Subcutaneous abdominal adipose tissue (tissue), 5 donors: ENCODE data around the gene PCBD2.
"Not testable (repeated sequence)": the region's sequence is repeated elsewhere in the genome, so short reads cannot be mapped to it uniquely, and the experiment has no call there.

Experiments
- H3K27ac ChIP-seq: one replicate; pipeline ENCODE4 v1.7.0; 2013; ENCODE audit warnings: low read depth, mild to moderate bottlenecking, inconsistent platforms, low read length, moderate library complexity
- H3K27me3 ChIP-seq, 5 donors: one replicate each; pipeline ENCODE4 v1.7.0; 2013; ENCODE audit warnings: low read length in 5 of 5, inconsistent platforms in 1 of 5; ENCODE audit not compliant: control insufficient read depth in 5 of 5, insufficient read depth in 4 of 5
- H3K36me3 ChIP-seq, 5 donors: one replicate each; pipeline ENCODE4 v1.7.0; 2013; ENCODE audit warnings: low read length in 5 of 5; ENCODE audit not compliant: control insufficient read depth in 5 of 5, insufficient read depth in 5 of 5
- H3K4me1 ChIP-seq, 5 donors: one replicate each; pipeline ENCODE4 v1.7.0; 2013; ENCODE audit warnings: low read length in 5 of 5, mild to moderate bottlenecking in 3 of 5, moderate library complexity in 1 of 5; ENCODE audit not compliant: control insufficient read depth in 5 of 5, insufficient read depth in 5 of 5
- H3K4me3 ChIP-seq, 5 donors: one replicate each; pipeline ENCODE4 v1.7.0; 2013; ENCODE audit warnings: low read length in 5 of 5, low read depth in 1 of 5
- H3K9ac ChIP-seq, 5 donors: one replicate each; pipeline ENCODE4 v1.7.0; 2013; ENCODE audit warnings: low read length in 5 of 5, mild to moderate bottlenecking in 4 of 5, moderate library complexity in 3 of 5
- H3K9me3 ChIP-seq, 5 donors: one replicate each; pipeline ENCODE4 v1.7.0; 2013; ENCODE audit warnings: low read length in 5 of 5; ENCODE audit not compliant: control insufficient read depth in 5 of 5
- donor health status: healthy.
- donor health status: healthy.
- donor health status: healthy.
- donor health status: healthy.
- donor health status: healthy.

PCBD2 gene

GRCh38 chr5:134904610-134905245, at the start of gene PCBD2:
TSS of gene PCBD2 (plus strand) at chr5:134905131. CDS start at chr5:134905140, 9 bp downstream.
- Histone ChIP-seq H3K9me3 (no peaks in the 10 kb centered on the region), H3K9ac (peak within 1 kb of the TSS; percentile 48 to 93 (median 84)), H3K36me3 (peaks cover 0 to 10% (median 4%) of the 10 kb centered on the region in 5 donors), H3K4me1 (peaks cover 0 to 6% (median 5%) of the 10 kb centered on the region in 5 donors), H3K27me3 (no peaks in the 10 kb centered on the region), H3K27ac (peak within 1 kb of the TSS; percentile 86), H3K4me3 (peak within 1 kb of the TSS; percentile 79 to 90 (median 84))

GRCh38 chr5:134856465-134856864, 48.5 kb upstream of the PCBD2 start:
- not testable (repeated sequence) for H3K27me3 ChIP-seq, H3K9ac ChIP-seq, H3K27ac ChIP-seq, H3K4me3 ChIP-seq, H3K9me3 ChIP-seq
- H3K36me3 ChIP-seq: peaks cover 20 to 58% (median 28%) of the 10 kb centered on the region in 5 donors
- H3K4me1 ChIP-seq: peaks cover 0 to 13% (median 3%) of the 10 kb centered on the region in 5 donors

DNA sequence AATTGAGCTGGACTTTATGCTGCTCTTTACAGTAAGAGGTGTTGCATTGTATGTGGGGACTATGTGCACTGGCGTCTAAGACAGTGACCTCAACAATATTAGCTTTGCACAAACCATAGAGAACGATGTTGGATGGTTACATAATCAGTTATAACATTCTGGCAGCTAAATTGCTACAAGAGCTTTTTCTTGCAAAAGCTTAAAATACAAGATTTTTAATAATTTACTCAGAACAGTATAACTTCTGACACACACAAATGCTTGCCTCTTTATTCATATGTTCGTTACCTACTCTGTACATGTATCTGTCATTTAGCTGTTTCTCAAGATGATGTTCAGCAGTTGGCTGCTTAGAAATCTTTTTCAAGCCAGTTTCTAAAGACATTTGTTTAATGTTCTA, 47.5 kb upstream of the PCBD2 start:
- Histone ChIP-seq H3K9me3 (no peaks in the 10 kb centered on the region), H3K4me1 (peaks cover 0 to 6% (median 0%) of the 10 kb centered on the region in 5 donors), H3K27ac (no peak overlapping the region), H3K36me3 (peaks cover 20 to 59% (median 32%) of the 10 kb centered on the region in 5 donors), H3K4me3 (no peak overlapping the region), H3K9ac (no peak overlapping the region), H3K27me3 (no peaks in the 10 kb centered on the region)

DNA sequence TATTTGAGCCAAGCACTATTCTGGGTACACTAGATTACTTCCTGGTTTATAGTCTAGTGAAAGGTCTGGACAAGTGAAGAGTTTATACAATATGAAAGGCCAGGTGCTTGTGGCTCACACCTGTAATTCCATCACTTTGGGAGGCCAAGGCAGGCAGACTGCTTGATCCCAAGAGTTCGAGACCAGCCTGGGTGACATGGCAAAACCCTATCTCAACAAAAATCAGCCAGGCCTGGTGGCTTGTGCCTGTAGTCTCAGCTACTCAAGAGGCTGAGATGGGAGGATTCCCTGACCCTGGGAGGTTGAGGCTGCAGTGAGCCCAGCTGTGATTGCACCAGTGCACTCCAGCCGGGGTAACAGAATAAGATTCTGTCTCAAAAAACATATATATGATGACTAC, 40.2 kb upstream of the PCBD2 start:
- no peak overlapping the region for H3K4me3 ChIP-seq
- H3K9ac ChIP-seq: no peak overlapping the region
- H3K4me1 ChIP-seq: no peaks in the 10 kb centered on the region
- no peaks in the 10 kb centered on the region for H3K27me3 ChIP-seq
- no peak overlapping the region for H3K27ac ChIP-seq
- H3K36me3 ChIP-seq: peaks cover 0 to 21% (median 11%) of the 10 kb centered on the region in 5 donors
- no peaks in the 10 kb centered on the region for H3K9me3 ChIP-seq

GRCh38 chr5:134873494-134873893, 31.4 kb upstream of the PCBD2 start:
- H3K27me3 ChIP-seq: no peaks in the 10 kb centered on the region
- H3K4me1 ChIP-seq: peaks cover 0 to 23% (median 19%) of the 10 kb centered on the region in 5 donors
- H3K4me3 ChIP-seq: peak overlapping the region; percentile 80 to 91 (median 87)
- H3K9ac ChIP-seq: peak overlapping the region in 4 of 5 donors; percentile 79 to 93 (median 88)
- H3K27ac ChIP-seq: peak overlapping the region; percentile 92
- no peaks in the 10 kb centered on the region for H3K36me3 ChIP-seq
- no peaks in the 10 kb centered on the region for H3K9me3 ChIP-seq

DNA sequence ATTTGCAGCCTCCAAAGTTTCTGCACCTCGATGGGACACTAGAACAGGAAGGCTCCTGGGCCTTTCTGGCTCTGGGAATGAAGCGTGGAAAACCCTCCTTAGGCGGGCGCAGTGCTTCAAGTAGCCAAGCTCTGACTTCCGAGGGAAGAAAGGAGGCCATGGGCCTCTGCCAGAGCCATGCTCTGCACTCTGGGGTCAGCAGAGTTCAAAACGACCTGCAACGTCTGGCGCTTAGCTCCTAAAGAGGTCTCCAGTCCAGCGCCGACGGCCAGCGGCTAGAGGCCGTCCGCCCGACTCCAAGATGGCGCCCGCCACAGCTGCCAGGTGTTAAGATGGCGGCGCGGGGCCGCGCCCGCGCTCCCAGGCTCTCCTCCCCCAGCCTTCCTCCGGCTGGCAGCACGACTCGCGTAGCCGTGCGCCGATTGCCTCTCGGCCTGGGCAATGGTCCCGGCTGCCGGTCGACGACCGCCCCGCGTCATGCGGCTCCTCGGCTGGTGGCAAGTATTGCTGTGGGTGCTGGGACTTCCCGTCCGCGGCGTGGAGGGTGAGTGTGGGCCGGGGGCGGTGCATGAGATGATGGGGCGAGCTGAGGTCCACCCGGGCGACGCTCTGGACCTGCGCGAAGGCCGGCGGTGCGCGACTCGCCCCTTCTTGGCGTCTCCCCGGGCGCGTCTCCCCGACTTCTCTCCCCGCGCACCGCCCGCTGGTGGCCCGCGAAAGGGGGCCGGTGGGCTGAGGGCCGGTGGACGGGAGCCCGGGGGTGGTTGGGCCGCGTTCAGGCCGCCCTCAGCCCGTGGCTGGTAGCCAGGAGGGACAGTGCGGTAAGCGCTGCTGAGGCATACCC, 30.7 kb upstream of the PCBD2 start, which contains the start of gene TXNDC15:
Gene TXNDC15, plus strand, starts transcription at position 385 of the 844 bp plus-strand sequence. Its CDS starts 57 bp downstream, at position 442.
- peak within 1 kb of the TSS; percentile 92 for H3K27ac ChIP-seq
- H3K36me3 ChIP-seq: no peaks in the 10 kb centered on the region
- H3K4me3 ChIP-seq: peak within 1 kb of the TSS; percentile 85 to 91 (median 88)
- H3K4me1 ChIP-seq: peaks cover 0 to 23% (median 19%) of the 10 kb centered on the region in 5 donors
- H3K9ac ChIP-seq: peak within 1 kb of the TSS; percentile 64 to 93 (median 88)
- H3K27me3 ChIP-seq: no peaks in the 10 kb centered on the region
- no peaks in the 10 kb centered on the region for H3K9me3 ChIP-seq

DNA sequence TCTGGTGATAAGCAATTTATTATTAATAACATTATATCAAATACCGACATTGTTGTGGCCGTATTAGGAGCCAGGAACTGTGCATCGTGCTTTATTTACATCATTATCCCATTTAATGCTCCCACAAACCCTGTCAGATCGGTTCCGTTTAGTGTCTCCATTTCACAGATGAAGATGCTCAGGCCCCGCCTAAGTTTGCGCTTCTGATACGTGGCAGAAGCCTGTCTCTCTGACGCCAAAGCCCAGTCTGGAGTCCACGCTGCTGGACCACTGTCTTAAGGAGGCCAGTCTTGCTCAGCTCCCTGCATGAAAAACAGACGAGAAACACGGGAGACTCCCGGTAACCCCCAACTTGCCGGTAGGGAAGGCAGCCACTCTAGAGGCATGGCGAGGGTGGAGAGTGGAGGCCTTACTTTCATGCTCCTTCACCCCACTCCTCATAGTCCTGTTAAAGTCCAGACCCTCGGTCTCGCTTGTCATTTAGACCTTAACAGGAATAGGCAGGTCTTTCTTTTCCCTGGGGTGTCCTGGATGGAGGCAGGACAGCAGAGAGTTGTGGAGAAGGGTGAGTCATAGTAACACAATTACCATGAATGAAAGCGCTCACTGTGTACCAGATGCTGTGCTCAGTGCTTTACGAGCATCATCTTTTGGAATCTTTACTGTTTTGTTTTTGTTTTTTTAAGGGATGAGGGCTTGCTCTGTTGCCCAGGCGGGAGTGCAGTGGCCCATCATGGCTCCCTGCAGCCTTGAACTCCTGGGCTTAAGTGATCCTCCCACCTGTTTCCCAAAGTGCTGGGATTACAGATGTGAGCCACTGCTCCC, 29.9 kb upstream of the PCBD2 start:
- no peaks in the 10 kb centered on the region for H3K9me3 ChIP-seq
- H3K9ac ChIP-seq: peak overlapping the region; percentile 43 to 93 (median 88)
- H3K36me3 ChIP-seq: no peaks in the 10 kb centered on the region
- H3K4me1 ChIP-seq: peaks cover 0 to 23% (median 19%) of the 10 kb centered on the region in 5 donors
- H3K27me3 ChIP-seq: no peaks in the 10 kb centered on the region
- peak overlapping the region; percentile 92 for H3K27ac ChIP-seq
- peak overlapping the region; percentile 85 to 91 (median 88) for H3K4me3 ChIP-seq

DNA sequence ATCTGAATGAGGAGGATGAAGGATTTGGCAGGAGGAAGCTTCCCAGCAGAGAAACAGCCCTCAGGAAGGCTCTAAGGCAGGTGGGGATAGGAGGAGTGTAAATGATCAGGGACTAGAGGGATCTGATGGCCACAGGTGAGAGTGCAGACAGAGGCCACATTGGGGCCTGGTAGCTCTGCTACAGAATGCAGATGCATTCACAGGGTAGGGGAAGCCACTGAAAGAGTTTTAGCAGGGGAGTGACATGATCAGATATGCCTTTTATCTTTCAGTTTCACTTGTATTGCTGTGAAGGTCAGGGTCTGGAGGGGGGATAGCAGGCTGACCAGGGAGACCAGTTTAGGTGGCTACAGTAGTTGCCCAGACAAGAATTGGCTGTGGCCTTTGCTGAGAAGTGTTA, 27.8 kb upstream of the PCBD2 start:
- no peaks in the 10 kb centered on the region for H3K9me3 ChIP-seq
- peaks cover 0 to 23% (median 19%) of the 10 kb centered on the region in 5 donors for H3K4me1 ChIP-seq
- H3K27ac ChIP-seq: no peak overlapping the region
- no peak overlapping the region for H3K4me3 ChIP-seq
- H3K9ac ChIP-seq: no peak overlapping the region
- H3K27me3 ChIP-seq: no peaks in the 10 kb centered on the region
- H3K36me3 ChIP-seq: no peaks in the 10 kb centered on the region

- Histone ChIP-seq H3K9me3 (no peaks in the 10 kb centered on the region), H3K9ac (no peak overlapping the region), H3K4me3 (no peak overlapping the region), H3K27ac (no peak overlapping the region), H3K4me1 (peaks cover 0 to 23% (median 19%) of the 10 kb centered on the region in 5 donors), H3K36me3 (no peaks in the 10 kb centered on the region), H3K27me3 (no peaks in the 10 kb centered on the region)
These were observed 26.5 kb upstream of the PCBD2 start for GRCh38 chr5:134878403-134878802.
